Measurements from ENCODE around the gene SDSL. TPM values are rescaled to one million over a fixed set of nuclear protein-coding genes. Genes with fewer than 3 reads are reported as not detected.

SDSL gene
- total RNA-seq (10 to 100 TPM in 1 of 2 donors, 1 to 10 TPM in 1; 5.1 to 10.9 TPM), polyA plus RNA-seq (ENCODE audit: insufficient read length in 2 of 2) (10 to 100 TPM; 13.3 to 15.2 TPM)
- long read RNA-seq, donor 1, transcript SDSL-202 (8 exons, 1,449 nt), result major isoform, 8 of 15 reads
- long read RNA-seq, donor 1, partial matches to known transcripts, result 7 of 15 reads
- long read RNA-seq, donor 1, other reads (novel, unspliced or antisense), result 0 of 15 reads
- long read RNA-seq, donor 2, result 0 reads
- long read RNA-seq, donor 3, partial matches to known transcripts, result 0 of 4 reads
- long read RNA-seq, donor 3, other reads (novel, unspliced or antisense), result 0 of 4 reads
- long read RNA-seq, donor 4, partial matches to known transcripts, result 0 of 3 reads
- long read RNA-seq, donor 4, other reads (novel, unspliced or antisense), result 0 of 3 reads

- H3K4me3 ChIP-seq (ENCODE audit: low read depth, low read length), result peak within 1 kb of the TSS; percentile 47
- peak in 4 of 6 donors; percentile 44 to 75 (median 58) for DNase-seq (ENCODE audit: low read depth in 4 of 6, low spot score in 6 of 6)
- H3K4me1 ChIP-seq (ENCODE audit: control insufficient read depth, insufficient read depth, low read length), result peaks cover 14% of the 10 kb centered on the region
- no peaks in the 10 kb centered on the region for H3K36me3 ChIP-seq (ENCODE audit: control insufficient read depth, insufficient read depth, low read length)
- no peaks in the 10 kb centered on the region for H3K9me3 ChIP-seq (ENCODE audit: control insufficient read depth, insufficient read depth, low read length)
- 17% methylated on average over 11 of the region's 13 CpGs for WGBS (ENCODE audit: insufficient coverage)
- no peaks in the 10 kb centered on the region for H3K27me3 ChIP-seq (ENCODE audit: control insufficient read depth, insufficient read depth, low read length)
- H3K27ac ChIP-seq (ENCODE audit: low read depth, low read length), result peak within 1 kb of the TSS; percentile 60
Observed at GRCh38 chr12:113422030-113422885, at the start of gene SDSL. SDSL (plus strand) TSS chr12:113422380; CDS start chr12:113427983, 5,603 bp downstream.

- no peaks in the 10 kb centered on the region for H3K27me3 ChIP-seq (ENCODE audit: control insufficient read depth, insufficient read depth, low read length)
- no peak overlapping the region for H3K27ac ChIP-seq (ENCODE audit: low read depth, low read length)
- 100% methylated on average over 3 of the region's 3 CpGs for WGBS (ENCODE audit: insufficient coverage)
- no peak overlapping the region for H3K4me3 ChIP-seq (ENCODE audit: low read depth, low read length)
- DNase-seq (ENCODE audit: low read depth in 4 of 6, low spot score in 6 of 6), result no peak
- peaks cover 71% of the 10 kb centered on the region for H3K36me3 ChIP-seq (ENCODE audit: control insufficient read depth, insufficient read depth, low read length)
- no peaks in the 10 kb centered on the region for H3K9me3 ChIP-seq (ENCODE audit: control insufficient read depth, insufficient read depth, low read length)
- H3K4me1 ChIP-seq (ENCODE audit: control insufficient read depth, insufficient read depth, low read length), result peaks cover 3% of the 10 kb centered on the region
Observed at GRCh38 chr12:113373440-113373839, 48.7 kb upstream of the SDSL start.

- Histone ChIP-seq H3K36me3 (ENCODE audit: control insufficient read depth, insufficient read depth, low read length) (peaks cover 68% of the 10 kb centered on the region), H3K27me3 (ENCODE audit: control insufficient read depth, insufficient read depth, low read length) (no peaks in the 10 kb centered on the region), H3K4me1 (ENCODE audit: control insufficient read depth, insufficient read depth, low read length) (peaks cover 3% of the 10 kb centered on the region), H3K27ac (ENCODE audit: low read depth, low read length) (no peak overlapping the region), H3K4me3 (ENCODE audit: low read depth, low read length) (no peak overlapping the region), H3K9me3 (ENCODE audit: control insufficient read depth, insufficient read depth, low read length) (no peaks in the 10 kb centered on the region)
- WGBS (ENCODE audit: insufficient coverage), result 37% methylated on average over 2 of the region's 3 CpGs
- no peak for DNase-seq (ENCODE audit: low read depth in 4 of 6, low spot score in 6 of 6)
Observed at GRCh38 chr12:113373969-113374368, 48.2 kb upstream of the SDSL start.

GRCh38 chr12:113374823-113375428 lies 47.3 kb upstream of the SDSL start:
- WGBS (ENCODE audit: insufficient coverage), result 82% methylated on average over 3 of the region's 4 CpGs
- Histone ChIP-seq H3K27ac (ENCODE audit: low read depth, low read length) (no peak overlapping the region), H3K9me3 (ENCODE audit: control insufficient read depth, insufficient read depth, low read length) (no peaks in the 10 kb centered on the region), H3K36me3 (ENCODE audit: control insufficient read depth, insufficient read depth, low read length) (peaks cover 73% of the 10 kb centered on the region), H3K4me3 (ENCODE audit: low read depth, low read length) (no peak overlapping the region), H3K4me1 (ENCODE audit: control insufficient read depth, insufficient read depth, low read length) (peaks cover 2% of the 10 kb centered on the region), H3K27me3 (ENCODE audit: control insufficient read depth, insufficient read depth, low read length) (no peaks in the 10 kb centered on the region)
- DNase-seq (ENCODE audit: low read depth in 4 of 6, low spot score in 6 of 6), result no peak

GRCh38 chr12:113378291-113378690 lies 43.9 kb upstream of the SDSL start:
- H3K4me1 ChIP-seq (ENCODE audit: control insufficient read depth, insufficient read depth, low read length), result peaks cover 14% of the 10 kb centered on the region
- no peaks in the 10 kb centered on the region for H3K9me3 ChIP-seq (ENCODE audit: control insufficient read depth, insufficient read depth, low read length)
- H3K27ac ChIP-seq (ENCODE audit: low read depth, low read length), result no peak overlapping the region
- DNase-seq (ENCODE audit: low read depth in 4 of 6, low spot score in 6 of 6), result no peak
- no peaks in the 10 kb centered on the region for H3K27me3 ChIP-seq (ENCODE audit: control insufficient read depth, insufficient read depth, low read length)
- no peak overlapping the region for H3K4me3 ChIP-seq (ENCODE audit: low read depth, low read length)
- peaks cover 73% of the 10 kb centered on the region for H3K36me3 ChIP-seq (ENCODE audit: control insufficient read depth, insufficient read depth, low read length)
- WGBS (ENCODE audit: insufficient coverage), result 83% methylated on average over 2 of the region's 3 CpGs

- peaks cover 74% of the 10 kb centered on the region for H3K36me3 ChIP-seq (ENCODE audit: control insufficient read depth, insufficient read depth, low read length)
- H3K9me3 ChIP-seq (ENCODE audit: control insufficient read depth, insufficient read depth, low read length), result no peaks in the 10 kb centered on the region
- peaks cover 14% of the 10 kb centered on the region for H3K4me1 ChIP-seq (ENCODE audit: control insufficient read depth, insufficient read depth, low read length)
- no peaks in the 10 kb centered on the region for H3K27me3 ChIP-seq (ENCODE audit: control insufficient read depth, insufficient read depth, low read length)
- whole genome bisulfite sequencing (ENCODE audit: insufficient coverage), result no CpG with 5 or more reads among the region's 11 CpGs
- H3K4me3 ChIP-seq (ENCODE audit: low read depth, low read length), result no peak overlapping the region
- DNase-seq (ENCODE audit: low read depth in 4 of 6, low spot score in 6 of 6), result peak in 4 of 6 donors; percentile 7 to 88 (median 56)
- H3K27ac ChIP-seq (ENCODE audit: low read depth, low read length), result no peak overlapping the region
Observed at GRCh38 chr12:113381220-113381619, 41.0 kb upstream of the SDSL start.

GRCh38 chr12:113382206-113382605 lies 40.0 kb upstream of the SDSL start:
- DNase-seq (ENCODE audit: low read depth in 4 of 6, low spot score in 6 of 6), result no peak
- WGBS (ENCODE audit: insufficient coverage), result 97% methylated on average over 4 of the region's 4 CpGs
- H3K9me3 ChIP-seq (ENCODE audit: control insufficient read depth, insufficient read depth, low read length), result no peaks in the 10 kb centered on the region
- H3K27me3 ChIP-seq (ENCODE audit: control insufficient read depth, insufficient read depth, low read length), result no peaks in the 10 kb centered on the region
- peaks cover 77% of the 10 kb centered on the region for H3K36me3 ChIP-seq (ENCODE audit: control insufficient read depth, insufficient read depth, low read length)
- H3K4me1 ChIP-seq (ENCODE audit: control insufficient read depth, insufficient read depth, low read length), result peaks cover 14% of the 10 kb centered on the region
- no peak overlapping the region for H3K27ac ChIP-seq (ENCODE audit: low read depth, low read length)
- H3K4me3 ChIP-seq (ENCODE audit: low read depth, low read length), result no peak overlapping the region

GRCh38 chr12:113384778-113385177 lies 37.4 kb upstream of the SDSL start:
- no peaks in the 10 kb centered on the region for H3K9me3 ChIP-seq (ENCODE audit: control insufficient read depth, insufficient read depth, low read length)
- DNase-seq (ENCODE audit: low read depth in 4 of 6, low spot score in 6 of 6), result no peak
- no peaks in the 10 kb centered on the region for H3K27me3 ChIP-seq (ENCODE audit: control insufficient read depth, insufficient read depth, low read length)
- no peak overlapping the region for H3K27ac ChIP-seq (ENCODE audit: low read depth, low read length)
- 91% methylated on average over 10 of the region's 14 CpGs for WGBS (ENCODE audit: insufficient coverage)
- H3K4me3 ChIP-seq (ENCODE audit: low read depth, low read length), result no peak overlapping the region
- peaks cover 14% of the 10 kb centered on the region for H3K4me1 ChIP-seq (ENCODE audit: control insufficient read depth, insufficient read depth, low read length)
- peaks cover 90% of the 10 kb centered on the region for H3K36me3 ChIP-seq (ENCODE audit: control insufficient read depth, insufficient read depth, low read length)

- H3K36me3 ChIP-seq (ENCODE audit: control insufficient read depth, insufficient read depth, low read length), result peaks cover 90% of the 10 kb centered on the region
- WGBS (ENCODE audit: insufficient coverage), result 92% methylated on average over 5 of the region's 6 CpGs
Observed at GRCh38 chr12:113385282-113385882, 36.8 kb upstream of the SDSL start.

More at GRCh38 chr12:113385282-113385882, 36.8 kb upstream of the SDSL start:
- Histone ChIP-seq H3K4me3 (ENCODE audit: low read depth, low read length) (no peak overlapping the region), H3K27ac (ENCODE audit: low read depth, low read length) (no peak overlapping the region), H3K9me3 (ENCODE audit: control insufficient read depth, insufficient read depth, low read length) (no peaks in the 10 kb centered on the region), H3K27me3 (ENCODE audit: control insufficient read depth, insufficient read depth, low read length) (no peaks in the 10 kb centered on the region), H3K4me1 (ENCODE audit: control insufficient read depth, insufficient read depth, low read length) (peaks cover 14% of the 10 kb centered on the region)
- DNase-seq (ENCODE audit: low read depth in 4 of 6, low spot score in 6 of 6), result no peak
